ENCODE measurements around the gene HSPA12A.

The HSPA12A gene

DNA sequence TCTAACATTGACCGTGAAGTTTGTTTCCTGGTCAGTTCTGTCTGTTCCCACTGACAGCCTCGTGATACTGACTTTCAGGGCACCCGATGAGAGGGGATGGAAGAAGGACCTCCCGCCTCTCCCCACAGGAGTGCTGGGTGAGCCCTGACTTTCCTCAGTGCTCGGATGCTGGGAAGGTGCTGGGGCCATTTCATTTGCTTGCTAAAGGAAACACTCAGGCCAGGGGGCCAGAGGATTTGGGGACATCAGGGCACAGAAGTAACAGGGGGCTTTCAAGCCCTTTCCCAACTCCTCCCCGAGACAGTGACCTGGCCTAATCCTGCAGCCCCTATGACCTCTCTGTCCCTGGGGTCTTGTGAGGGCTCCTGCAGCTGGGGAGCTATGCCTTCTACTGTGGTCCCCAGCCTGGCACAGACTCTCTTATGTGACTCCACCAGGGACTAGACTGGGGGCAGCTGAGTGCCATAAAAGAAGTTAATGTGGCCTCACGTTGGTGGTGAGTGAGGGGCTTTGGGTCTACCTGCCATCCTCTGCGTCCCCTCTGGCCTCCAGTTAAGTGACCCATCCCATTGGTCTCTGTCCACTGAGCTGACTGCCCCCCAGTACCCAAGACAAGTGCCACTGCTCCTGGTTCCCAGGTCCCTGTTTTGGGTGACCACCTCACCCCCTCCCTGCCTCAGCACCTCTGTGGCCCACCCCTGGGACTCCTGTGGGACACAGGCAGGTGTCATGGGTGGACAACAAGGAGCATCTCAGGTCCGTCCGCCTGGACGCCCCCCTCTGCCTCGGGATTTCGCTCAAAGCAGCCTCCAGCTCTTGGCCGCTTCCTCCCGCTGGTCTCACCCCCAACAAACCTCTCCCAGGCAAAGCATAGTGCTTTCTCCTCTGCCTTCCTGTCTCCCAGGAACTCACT, 33.4 kb upstream of the HSPA12A start:
- H3K9ac ChIP-seq (ENCODE audit: low read depth, low read length), result no peak overlapping the region
- no peaks in the 10 kb centered on the region for H3K9me3 ChIP-seq (ENCODE audit: control insufficient read depth, insufficient read depth, low read length)
- H3K4me1 ChIP-seq (ENCODE audit: insufficient read depth, low read length), result peaks cover 8% of the 10 kb centered on the region; the same call in 1 of the 2 replicates
- no peaks in the 10 kb centered on the region for H3K36me3 ChIP-seq (ENCODE audit: insufficient read depth, low read length)

DNA sequence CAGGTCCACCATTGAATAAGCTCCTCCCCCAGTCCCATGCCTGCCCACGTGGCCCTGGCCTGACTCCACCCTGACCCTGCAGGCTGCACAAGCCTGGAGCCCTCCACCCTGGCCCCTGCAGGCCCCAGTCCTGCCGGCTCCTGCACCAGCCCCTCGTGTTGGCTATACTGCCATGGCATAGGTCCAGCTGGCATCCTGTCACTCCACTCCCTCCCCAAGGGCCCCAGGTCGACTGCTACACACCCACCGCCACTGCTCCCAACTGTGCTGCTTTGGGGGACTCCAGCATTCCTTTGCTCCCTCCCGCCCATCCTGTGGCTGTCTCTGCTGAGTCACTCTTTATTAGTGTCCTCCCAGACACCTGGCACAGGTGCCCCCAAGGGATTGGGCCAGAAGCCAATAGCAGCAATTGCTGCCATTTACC, 32.4 kb upstream of the HSPA12A start:
- H3K4me1 ChIP-seq (ENCODE audit: insufficient read depth, low read length), result peaks cover 13% of the 10 kb centered on the region; the same call in 1 of the 2 replicates
- H3K9ac ChIP-seq (ENCODE audit: low read depth, low read length), result no peak overlapping the region
- H3K36me3 ChIP-seq (ENCODE audit: insufficient read depth, low read length), result no peaks in the 10 kb centered on the region
- no peaks in the 10 kb centered on the region for H3K9me3 ChIP-seq (ENCODE audit: control insufficient read depth, insufficient read depth, low read length)

DNA sequence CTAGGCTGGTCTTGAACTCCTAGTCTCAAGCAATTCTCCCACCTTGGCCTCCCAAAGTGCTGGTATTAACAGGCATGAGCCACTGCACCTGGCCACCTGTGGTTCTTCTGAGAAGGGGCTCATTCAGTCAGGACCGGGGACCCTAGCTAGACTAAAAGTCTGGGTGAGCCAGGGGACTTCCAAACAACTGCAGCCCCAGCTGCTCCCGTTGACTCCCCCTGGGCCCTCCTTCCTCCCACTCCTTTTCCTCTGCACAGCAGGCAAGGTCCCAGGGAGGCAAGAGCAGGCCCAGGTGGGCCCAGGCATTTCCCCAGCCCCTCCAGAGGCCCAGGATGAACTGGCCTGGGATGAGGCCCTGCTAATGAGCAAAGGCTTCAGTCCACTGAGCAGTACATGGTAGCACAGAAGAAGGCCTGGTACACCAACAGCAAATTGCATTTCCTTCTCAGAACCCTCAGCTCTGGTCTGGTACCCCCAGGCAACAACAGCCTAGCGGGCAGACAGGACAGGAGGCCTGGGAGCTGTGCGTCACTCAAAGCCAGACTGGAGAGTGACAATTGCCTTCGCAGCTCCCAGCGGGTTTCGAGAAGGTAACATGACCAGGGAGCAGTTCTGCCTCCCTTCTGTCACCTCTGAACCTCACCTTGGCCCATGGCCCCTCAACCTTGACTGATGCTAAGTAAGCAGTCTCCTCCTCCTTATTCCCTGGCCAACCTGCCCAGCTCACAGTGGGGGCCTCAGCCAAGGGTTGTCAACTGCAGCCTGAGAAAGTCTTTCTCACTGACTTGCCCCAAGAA, 30.7 kb upstream of the HSPA12A start:
- no peak overlapping the region for H3K9ac ChIP-seq (ENCODE audit: low read depth, low read length)
- no peaks in the 10 kb centered on the region for H3K9me3 ChIP-seq (ENCODE audit: control insufficient read depth, insufficient read depth, low read length)
- peaks cover 13% of the 10 kb centered on the region; the same call in 1 of the 2 replicates for H3K4me1 ChIP-seq (ENCODE audit: insufficient read depth, low read length)
- H3K36me3 ChIP-seq (ENCODE audit: insufficient read depth, low read length), result no peaks in the 10 kb centered on the region

DNA sequence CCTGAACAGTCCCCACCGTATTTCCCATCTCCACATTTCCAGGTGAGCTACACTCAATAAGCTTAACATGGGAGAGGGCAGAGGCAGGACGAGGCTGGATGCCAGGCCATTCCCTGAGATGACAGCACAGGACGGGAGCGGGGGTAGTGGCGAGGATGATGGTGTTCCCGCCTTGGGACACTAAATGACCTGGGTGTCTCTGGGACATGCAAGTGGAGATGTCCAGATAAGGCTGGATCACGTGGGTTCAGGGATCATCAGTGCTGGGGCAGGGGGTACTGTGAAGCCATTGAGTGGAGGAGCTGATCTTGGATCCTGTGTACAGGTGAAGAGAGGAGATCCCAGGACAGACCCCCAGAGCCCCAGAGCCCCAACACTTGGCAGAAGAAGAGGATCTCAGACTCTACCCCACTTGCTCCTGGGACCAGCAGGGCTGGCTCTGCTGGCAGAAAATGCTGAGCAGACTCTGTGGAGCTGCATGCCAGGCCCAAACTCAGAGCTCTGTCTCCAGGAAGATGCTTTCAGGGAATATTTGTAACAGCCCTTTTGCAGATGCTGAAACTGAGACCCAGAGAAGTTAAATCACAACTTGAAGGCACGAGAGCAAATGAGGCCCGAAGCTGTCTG, 29.7 kb upstream of the HSPA12A start:
- H3K36me3 ChIP-seq (ENCODE audit: insufficient read depth, low read length), result no peaks in the 10 kb centered on the region
- peaks cover 19% of the 10 kb centered on the region; the same call in 1 of the 2 replicates for H3K4me1 ChIP-seq (ENCODE audit: insufficient read depth, low read length)
- no peaks in the 10 kb centered on the region for H3K9me3 ChIP-seq (ENCODE audit: control insufficient read depth, insufficient read depth, low read length)
- H3K9ac ChIP-seq (ENCODE audit: low read depth, low read length), result no peak overlapping the region

DNA sequence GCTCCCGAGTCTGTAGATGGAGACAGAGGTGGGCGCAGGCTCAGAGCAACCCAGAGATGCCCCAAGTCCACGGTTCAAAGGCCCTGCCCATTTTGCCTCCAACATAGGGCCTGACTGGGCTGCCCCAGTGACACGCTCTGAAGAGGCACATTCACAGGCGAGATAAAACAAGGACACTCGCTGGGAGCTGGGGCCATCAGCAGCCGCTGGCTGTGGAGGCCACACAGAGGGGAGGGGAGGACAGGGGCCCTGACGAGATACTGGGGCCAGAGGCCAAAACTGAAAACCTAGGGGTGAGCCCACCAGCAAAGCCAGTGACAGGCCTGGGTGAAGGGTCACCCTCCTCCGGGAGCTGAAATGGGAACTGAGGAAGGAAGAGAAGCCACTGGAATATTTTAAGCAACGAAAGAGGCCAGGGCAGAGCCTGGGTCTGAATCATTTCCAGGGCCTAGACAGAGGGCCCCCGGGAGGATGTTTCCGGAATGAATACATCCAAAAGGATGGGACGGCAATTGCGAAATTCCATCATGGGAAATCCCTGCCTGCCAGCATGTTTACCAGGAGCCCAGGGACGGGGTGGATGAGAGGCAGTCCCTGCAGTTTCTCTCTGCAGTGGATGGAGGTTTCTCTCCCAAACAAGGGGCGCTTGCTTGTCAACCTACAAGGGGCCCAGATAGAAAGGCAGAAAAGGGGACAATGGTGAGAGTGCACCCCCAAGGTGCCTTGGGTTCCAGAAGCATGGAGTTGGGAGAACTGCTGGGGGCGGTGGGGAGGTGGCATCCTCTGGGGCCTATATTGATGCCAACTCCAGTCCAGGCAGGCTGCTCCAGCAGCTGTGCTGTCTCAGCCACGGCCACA, 29.0 kb upstream of the HSPA12A start:
- H3K36me3 ChIP-seq (ENCODE audit: insufficient read depth, low read length), result no peaks in the 10 kb centered on the region
- H3K4me1 ChIP-seq (ENCODE audit: insufficient read depth, low read length), result peaks cover 21% of the 10 kb centered on the region; the same call in 1 of the 2 replicates
- H3K9me3 ChIP-seq (ENCODE audit: control insufficient read depth, insufficient read depth, low read length), result no peaks in the 10 kb centered on the region
- no peak overlapping the region for H3K9ac ChIP-seq (ENCODE audit: low read depth, low read length)

DNA sequence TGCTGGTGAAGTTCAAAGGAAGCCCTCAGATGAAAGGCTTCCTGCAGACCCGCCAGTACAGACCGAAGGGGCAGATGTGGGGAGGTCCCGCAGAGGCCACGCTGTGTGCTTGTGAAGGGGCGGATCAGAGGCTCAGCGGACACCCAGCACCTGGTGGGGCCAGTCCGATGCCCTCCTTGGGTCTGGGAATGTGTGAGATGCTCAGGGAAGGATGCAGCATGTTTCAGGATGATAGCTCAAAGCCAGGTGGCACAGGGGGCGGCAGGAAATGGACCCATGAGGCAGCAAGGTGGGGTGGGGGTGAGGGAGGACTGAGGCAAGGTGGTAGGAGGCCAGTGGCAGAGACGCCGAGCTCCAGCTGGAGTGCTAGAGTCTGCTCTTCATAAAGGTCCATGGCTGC, 27.9 kb upstream of the HSPA12A start:
- H3K9ac ChIP-seq (ENCODE audit: low read depth, low read length), result no peak overlapping the region
- peaks cover 21% of the 10 kb centered on the region; the same call in 1 of the 2 replicates for H3K4me1 ChIP-seq (ENCODE audit: insufficient read depth, low read length)
- no peaks in the 10 kb centered on the region for H3K9me3 ChIP-seq (ENCODE audit: control insufficient read depth, insufficient read depth, low read length)
- H3K36me3 ChIP-seq (ENCODE audit: insufficient read depth, low read length), result no peaks in the 10 kb centered on the region

DNA sequence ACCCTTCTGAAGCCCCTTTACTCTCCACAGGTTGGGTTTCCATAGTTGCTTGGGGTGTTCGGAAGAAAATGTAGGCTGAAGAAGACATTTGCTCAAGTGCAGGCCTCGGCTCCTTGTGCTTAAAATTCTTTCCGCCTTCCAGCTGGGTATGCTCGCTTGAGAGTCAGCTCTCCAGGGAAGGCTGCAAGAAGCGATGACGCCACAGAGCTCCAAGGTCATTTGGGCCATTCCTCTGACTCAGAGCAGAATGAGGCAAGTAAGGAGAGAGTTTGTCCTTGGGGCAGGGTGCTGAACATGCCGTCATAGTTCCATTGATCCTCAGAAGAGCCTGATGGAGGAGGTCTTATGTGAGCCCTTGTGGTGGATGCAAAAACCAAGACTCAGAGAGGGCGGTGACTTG, 27.4 kb upstream of the HSPA12A start:
- no peaks in the 10 kb centered on the region for H3K36me3 ChIP-seq (ENCODE audit: insufficient read depth, low read length)
- peaks cover 18% of the 10 kb centered on the region; the same call in 1 of the 2 replicates for H3K4me1 ChIP-seq (ENCODE audit: insufficient read depth, low read length)
- H3K9ac ChIP-seq (ENCODE audit: low read depth, low read length), result no peak overlapping the region
- H3K9me3 ChIP-seq (ENCODE audit: control insufficient read depth, insufficient read depth, low read length), result no peaks in the 10 kb centered on the region; the same call in 1 of the 2 replicates

DNA sequence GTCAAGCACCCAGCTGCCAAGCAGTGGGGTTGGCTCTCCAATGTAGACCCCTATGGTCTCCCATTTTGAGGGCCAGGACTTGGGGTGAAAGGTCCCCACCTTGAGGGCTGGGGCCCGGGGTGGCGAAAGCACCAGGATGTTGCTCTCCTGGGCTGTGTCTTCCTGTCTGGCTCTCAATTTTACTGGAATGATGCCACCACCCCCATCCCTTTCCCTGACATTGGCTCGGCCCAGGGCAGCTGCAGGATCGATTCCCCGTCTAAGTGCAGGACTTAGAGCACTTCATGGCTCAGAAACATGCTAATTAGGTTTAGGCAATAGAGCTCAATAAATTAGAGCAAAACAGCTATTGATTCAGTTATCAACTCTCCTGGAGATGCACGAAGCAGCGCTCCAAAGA, 27.0 kb upstream of the HSPA12A start:
- Histone ChIP-seq H3K36me3 (ENCODE audit: insufficient read depth, low read length) (no peaks in the 10 kb centered on the region), H3K9ac (ENCODE audit: low read depth, low read length) (no peak overlapping the region), H3K4me1 (ENCODE audit: insufficient read depth, low read length) (peaks cover 16% of the 10 kb centered on the region; the same call in 1 of the 2 replicates), H3K9me3 (ENCODE audit: control insufficient read depth, insufficient read depth, low read length) (peaks cover under 1% of the 10 kb centered on the region; the same call in 1 of the 2 replicates)

DNA sequence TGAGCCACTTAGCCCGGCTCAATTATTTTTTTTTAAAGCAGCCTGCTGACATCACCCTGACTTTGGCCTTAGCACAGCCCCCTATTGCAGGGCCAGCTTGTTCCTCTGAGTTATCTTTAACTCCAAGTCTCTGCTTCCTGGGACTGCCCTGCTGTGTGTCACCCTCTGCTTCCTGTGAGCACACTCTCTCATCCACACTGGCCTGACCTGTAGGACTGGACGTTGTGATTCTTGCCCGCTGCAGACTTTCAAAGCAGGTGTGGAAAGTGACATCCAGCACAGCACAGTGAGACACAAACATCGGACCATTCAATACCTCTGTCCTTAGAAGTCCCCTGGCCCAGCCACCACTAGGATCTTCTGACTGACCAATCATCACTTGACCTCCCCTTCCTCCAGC, 26.4 kb upstream of the HSPA12A start:
- Histone ChIP-seq H3K9me3 (ENCODE audit: control insufficient read depth, insufficient read depth, low read length) (peaks cover 5% of the 10 kb centered on the region), H3K36me3 (ENCODE audit: insufficient read depth, low read length) (no peaks in the 10 kb centered on the region), H3K4me1 (ENCODE audit: insufficient read depth, low read length) (peaks cover 16% of the 10 kb centered on the region; the same call in 1 of the 2 replicates), H3K9ac (ENCODE audit: low read depth, low read length) (no peak overlapping the region)

DNA sequence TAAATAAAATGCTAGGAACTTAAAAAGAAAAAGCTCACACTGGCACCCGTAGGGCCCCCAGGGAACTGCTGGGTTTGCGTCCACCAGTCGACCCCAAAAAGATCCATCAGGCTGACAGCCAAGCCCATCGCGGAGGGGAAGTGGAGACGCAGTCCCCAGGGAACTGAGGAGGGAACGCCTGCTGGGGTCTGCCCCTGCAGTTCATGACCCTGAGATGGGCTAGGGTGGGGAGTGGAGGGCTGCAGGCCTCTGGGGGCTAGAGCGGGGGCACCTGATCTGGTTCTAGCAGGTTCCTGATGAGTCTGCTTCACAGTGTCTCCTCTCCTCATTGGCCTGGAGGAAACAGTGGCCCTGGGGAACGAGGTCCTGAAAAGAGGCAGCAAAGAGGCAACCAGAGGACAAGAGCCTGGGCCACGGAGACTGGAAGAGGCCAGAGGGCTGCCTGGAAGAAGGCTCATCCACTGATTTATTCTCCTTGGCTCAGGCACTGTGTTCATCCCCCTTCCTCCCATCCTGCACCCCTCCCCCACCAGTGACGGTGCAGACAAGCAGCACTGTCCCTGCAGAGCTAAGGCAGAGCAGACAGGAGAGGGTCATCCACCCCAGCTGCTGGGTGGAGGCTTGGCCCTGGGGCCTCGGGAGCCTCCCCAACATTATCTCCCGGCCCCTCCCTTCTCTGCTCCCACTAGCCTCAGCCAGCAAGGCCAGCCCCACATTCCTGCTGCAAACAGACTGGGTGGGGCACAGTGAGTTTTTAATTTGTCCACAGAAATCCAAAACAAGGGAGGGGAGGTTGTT, 24.7 kb upstream of the HSPA12A start:
- Histone ChIP-seq H3K9ac (ENCODE audit: low read depth, low read length) (no peak overlapping the region), H3K9me3 (ENCODE audit: control insufficient read depth, insufficient read depth, low read length) (peaks cover 5% of the 10 kb centered on the region), H3K4me1 (ENCODE audit: insufficient read depth, low read length) (peaks cover 16% of the 10 kb centered on the region; the same call in 1 of the 2 replicates), H3K36me3 (ENCODE audit: insufficient read depth, low read length) (no peaks in the 10 kb centered on the region)

DNA sequence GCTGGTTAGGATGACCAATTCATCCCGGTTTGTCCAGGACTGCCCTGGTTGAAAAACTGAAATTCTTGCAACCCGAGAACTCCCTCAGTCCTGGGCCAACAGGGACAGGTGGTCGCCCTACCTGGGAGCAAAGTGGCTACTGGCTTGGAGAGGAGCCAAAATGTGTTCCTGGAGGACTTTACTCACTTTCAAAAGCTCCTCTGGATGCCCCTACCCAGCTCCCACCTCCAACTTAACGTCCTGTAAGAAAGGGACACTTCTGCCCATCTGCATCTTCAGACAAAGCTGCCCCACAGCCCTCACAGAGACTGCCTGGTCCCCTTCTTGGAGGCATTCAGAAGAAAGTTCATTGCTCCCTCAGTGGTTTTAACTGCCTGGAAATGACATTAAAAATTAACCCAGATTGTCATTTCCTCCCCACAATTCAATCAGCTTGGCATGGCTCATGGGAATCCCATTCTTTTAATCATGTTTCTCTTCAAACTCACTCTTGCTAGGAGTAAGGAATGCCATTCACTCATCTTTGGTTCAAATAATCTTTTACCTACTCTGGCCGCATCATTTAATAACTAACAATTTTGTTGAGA, 24.0 kb upstream of the HSPA12A start:
- peaks cover 16% of the 10 kb centered on the region; the same call in 1 of the 2 replicates for H3K4me1 ChIP-seq (ENCODE audit: insufficient read depth, low read length)
- no peak overlapping the region for H3K9ac ChIP-seq (ENCODE audit: low read depth, low read length)
- peaks cover 5% of the 10 kb centered on the region for H3K9me3 ChIP-seq (ENCODE audit: control insufficient read depth, insufficient read depth, low read length)
- no peaks in the 10 kb centered on the region for H3K36me3 ChIP-seq (ENCODE audit: insufficient read depth, low read length)

DNA sequence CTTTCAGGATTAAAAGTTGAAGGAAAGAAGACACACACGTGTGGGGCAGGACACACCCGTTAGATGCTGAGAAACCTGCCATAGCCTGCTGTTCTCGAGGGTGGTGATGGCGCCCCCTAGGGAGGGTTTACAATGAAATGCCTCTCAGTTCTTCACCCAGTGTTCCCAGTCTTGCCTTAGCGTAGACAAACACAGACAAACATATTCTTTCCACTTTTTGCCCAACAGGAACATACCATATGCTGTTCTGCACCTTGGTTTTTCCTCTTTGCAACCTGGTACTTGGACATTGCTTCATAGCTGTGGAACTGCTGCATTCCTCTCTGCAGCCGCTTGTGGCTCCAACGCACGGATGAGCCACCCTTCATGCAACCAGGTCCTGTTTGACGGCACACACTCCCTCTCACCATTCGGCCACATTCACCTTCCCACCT, 23.3 kb upstream of the HSPA12A start:
- Histone ChIP-seq H3K9me3 (ENCODE audit: control insufficient read depth, insufficient read depth, low read length) (peaks cover 5% of the 10 kb centered on the region), H3K36me3 (ENCODE audit: insufficient read depth, low read length) (no peaks in the 10 kb centered on the region), H3K4me1 (ENCODE audit: insufficient read depth, low read length) (peaks cover 12% of the 10 kb centered on the region; the same call in 1 of the 2 replicates), H3K9ac (ENCODE audit: low read depth, low read length) (no peak overlapping the region)

Measured in ES-I3 (cell line).